A673 (cell line): ENCODE results near the gene MIER2. TPM values are rescaled to one million over a fixed set of nuclear protein-coding genes. Genes with fewer than 3 reads are reported as not detected.
A peak's percentile ranks its signal among the peaks of the same experiment; 100 is the strongest.

ENCODE experiments used
- BruUV-seq: library from RNA; stranded (reverse); fragments of 400-500 nt; replicated peaks from 2 replicates; lab custom pipeline; 2021; lab: Mats Ljungman, UMichigan
- CTCF ChIA-PET: fragments of 300-600 bp; sonication (Branson Sonifier 250); formaldehyde crosslinking; loops from one replicate; lab custom pipeline; 2022; ENCODE audit warnings: antibody characterized with exemption; lab: Charles Lee
- POLR2A ChIA-PET: fragments of 300-600 bp; sonication (Branson Sonifier 250); formaldehyde crosslinking; loops from one replicate; lab custom pipeline; 2022; ENCODE audit warnings: antibody characterized with exemption; ENCODE audit not compliant: low non-redundant PET; lab: Charles Lee
- DNase-seq: peaks from one replicate; pipeline ENCODE4 v3.0.0-alpha.2; 2015; ENCODE audit warnings: low spot score
- H3K27ac ChIP-seq: fragments of 200-600 bp; sonication (generic); 2 replicates; pipeline ENCODE4 v1.5.1; 2016; ENCODE audit warnings: mixed run types, low read depth, mild to moderate bottlenecking, mixed read lengths, antibody characterized with exemption, low read length; ENCODE audit not compliant: poor library complexity, severe bottlenecking
- H3K27me3 ChIP-seq: fragments of 200-600 bp; sonication (generic); replicated peaks from 2 replicates; pipeline ENCODE4 v1.6.1; 2017; ENCODE audit warnings: mixed run types, low read depth, mild to moderate bottlenecking, mixed read lengths, antibody characterized with exemption, low read length; ENCODE audit not compliant: insufficient read depth, poor library complexity
- H3K36me3 ChIP-seq: fragments of 200-600 bp; sonication (generic); 2 replicates; pipeline ENCODE4 v1.6.1; 2016; ENCODE audit warnings: mixed run types, mild to moderate bottlenecking, mixed read lengths, antibody characterized with exemption, low read length; ENCODE audit not compliant: insufficient read depth, poor library complexity, severe bottlenecking
- H3K4me1 ChIP-seq: fragments of 200-600 bp; sonication (generic); 2 replicates; pipeline ENCODE4 v1.6.1; 2017; ENCODE audit warnings: mixed run types, mild to moderate bottlenecking, mixed read lengths, antibody characterized with exemption, low read length; ENCODE audit not compliant: insufficient read depth, poor library complexity, severe bottlenecking
- H3K4me3 ChIP-seq: fragments of 200-600 bp; sonication (generic); 2 replicates; pipeline ENCODE4 v1.5.1; 2016; ENCODE audit warnings: low read depth, mixed run types, mild to moderate bottlenecking, mixed read lengths, low read length; ENCODE audit not compliant: poor library complexity, severe bottlenecking
- H3K9me3 ChIP-seq: fragments of 200-600 bp; sonication (generic); 2 replicates; pipeline ENCODE4 v1.6.1; 2016; ENCODE audit warnings: mixed run types, low read depth, mild to moderate bottlenecking, mixed read lengths, antibody characterized with exemption, low read length; ENCODE audit not compliant: poor library complexity, severe bottlenecking
- CTCF ChIP-seq: fragments of 300-800, 200-600 bp; sonication (generic); conservative IDR thresholded peaks from 2 replicates; pipeline ENCODE4 v1.5.1; 2017; ENCODE audit warnings: low read depth, mild to moderate bottlenecking, antibody characterized with exemption, low read length, moderate library complexity, mixed read lengths
- EZH2 ChIP-seq: fragments of 200-600 bp; sonication (generic); IDR thresholded peaks from 2 replicates; pipeline ENCODE4 v1.6.1; 2017; ENCODE audit warnings: borderline replicate concordance, low read depth, mild to moderate bottlenecking, mixed read lengths, antibody characterized with exemption, low read length; ENCODE audit not compliant: poor library complexity, severe bottlenecking
- intact Hi-C: fragments of 100-400 bp; cut with micrococcal nuclease; formaldehyde crosslinking; loops from one replicate; pipeline ENCODE4 v1.10.0; 2022; ENCODE audit not compliant: unreplicated experiment
- total RNA-seq: library from RNA; stranded (reverse); gene quantifications from 2 replicates; pipeline ENCODE4 v1.2.3, GENCODE V29; 2021

MIER2 gene
- total RNA-seq, 1 experiment from 2014 or later, result 47.8 TPM

GRCh38 chr19:291006-291521 is 53.5 kb downstream of the MIER2 start, which contains the start of gene PLPP2:
Gene PLPP2 (minus strand): TSS chr19:291403. CDS start chr19:291336, 67 bp downstream.
- ChIA-PET POLR2A (no interaction called here), CTCF (no interaction called here)
- H3K4me3 ChIP-seq, result peak within 1 kb of the TSS; percentile 37
- peaks cover 8% of the 10 kb centered on the region for H3K4me1 ChIP-seq
- intact Hi-C loops, result no loop called here
- TF ChIP-seq EZH2 (no peak), CTCF (no peak)
- DNase-seq, result no peak
- no peak within 1 kb of the TSS for H3K27ac ChIP-seq
- no peaks in the 10 kb centered on the region for H3K9me3 ChIP-seq
- BruUV-seq, result no TSS peak
- peaks cover 32% of the 10 kb centered on the region for H3K27me3 ChIP-seq
- no peaks in the 10 kb centered on the region for H3K36me3 ChIP-seq

GRCh38 chr19:290372-291005 is 54.1 kb downstream of the MIER2 start:
- Histone ChIP-seq H3K4me3 (peak overlapping the region; percentile 37), H3K36me3 (no peaks in the 10 kb centered on the region), H3K9me3 (no peaks in the 10 kb centered on the region), H3K4me1 (peaks cover 8% of the 10 kb centered on the region), H3K27ac (no peak overlapping the region), H3K27me3 (peaks cover 32% of the 10 kb centered on the region)
- ChIA-PET POLR2A (no interaction called here), CTCF (no interaction called here)
- no peak for TF ChIP-seq CTCF
- no peak for TF ChIP-seq EZH2
- no peak for DNase-seq
- intact Hi-C loops, result no loop called here
- BruUV-seq, result no TSS peak

GRCh38 chr19:289651-290371 is 54.8 kb downstream of the MIER2 start:
- Histone ChIP-seq H3K4me3 (no peak overlapping the region), H3K9me3 (no peaks in the 10 kb centered on the region), H3K27me3 (peaks cover 32% of the 10 kb centered on the region), H3K27ac (no peak overlapping the region), H3K36me3 (no peaks in the 10 kb centered on the region), H3K4me1 (peaks cover 5% of the 10 kb centered on the region)
- intact Hi-C loops, result no loop called here
- TF ChIP-seq CTCF (no peak), EZH2 (no peak)
- no peak for DNase-seq
- POLR2A ChIA-PET, result no interaction called here
- CTCF ChIA-PET, result no interaction called here
- no TSS peak for BruUV-seq
